ENCODE data around the gene SSC5D. TPM values are rescaled to one million over a fixed set of nuclear protein-coding genes. Genes with fewer than 3 reads are reported as not detected.

The SSC5D gene
- total RNA-seq, 1 experiment from 2014 or later: 0.86 TPM

DNA sequence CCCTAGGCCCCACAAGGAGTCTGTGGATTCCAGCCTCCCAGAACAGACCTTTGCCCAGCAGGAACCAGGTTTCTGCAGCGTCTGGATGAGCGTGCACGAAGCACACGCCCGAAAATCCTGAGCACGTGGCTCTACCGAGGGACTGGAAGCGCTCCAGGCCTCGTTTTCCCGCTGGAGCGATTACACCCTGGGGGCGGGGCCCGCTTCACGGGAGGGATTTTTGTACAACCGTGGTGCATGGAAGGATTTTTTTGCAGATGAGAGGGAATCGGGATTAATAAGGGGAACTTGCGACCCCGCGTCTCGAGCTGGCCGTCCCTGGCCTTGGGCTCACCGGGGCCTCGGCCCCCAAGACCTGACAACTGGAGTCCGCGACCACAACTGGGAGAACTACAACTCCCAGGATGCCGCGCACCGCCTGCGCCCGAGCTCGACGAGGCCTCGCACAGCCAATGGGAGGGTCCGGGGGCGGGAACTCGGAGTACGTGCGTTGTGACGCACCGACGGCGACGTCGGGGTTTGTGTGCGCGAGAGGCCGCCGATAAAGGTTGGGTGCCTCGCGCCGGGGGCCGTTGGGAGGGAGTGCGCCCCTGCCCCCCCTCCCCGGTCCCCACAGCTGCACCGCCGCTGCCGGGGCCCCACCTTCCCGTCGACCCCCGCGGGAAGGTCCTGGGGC lies 12.0 kb upstream of the SSC5D start, which contains the start of gene ZNF628:
Gene ZNF628 (plus strand): TSS at position 518 of the 676 bp plus-strand sequence. CDS start 3,294 bp downstream, outside the sequence.
- no peaks in the 10 kb centered on the region for H3K36me3 ChIP-seq (ENCODE audit: control insufficient read depth, insufficient read depth, low read length)
- Mint-ChIP-seq H3K27me3 (ENCODE audit: insufficient read depth, unreplicated experiment) (no peaks in the 10 kb centered on the region), H3K9me3 (ENCODE audit: unreplicated experiment) (no peaks in the 10 kb centered on the region), H3K4me1 (ENCODE audit: low read depth, unreplicated experiment) (peaks cover 19% of the 10 kb centered on the region), H3K4me3 (ENCODE audit: unreplicated experiment) (peak within 1 kb of the TSS; percentile 94), H3K36me3 (ENCODE audit: insufficient read depth, unreplicated experiment) (peaks cover 19% of the 10 kb centered on the region), H3K27ac (ENCODE audit: unreplicated experiment) (peak within 1 kb of the TSS; percentile 99)
- TF ChIP-seq, protein P1, sequence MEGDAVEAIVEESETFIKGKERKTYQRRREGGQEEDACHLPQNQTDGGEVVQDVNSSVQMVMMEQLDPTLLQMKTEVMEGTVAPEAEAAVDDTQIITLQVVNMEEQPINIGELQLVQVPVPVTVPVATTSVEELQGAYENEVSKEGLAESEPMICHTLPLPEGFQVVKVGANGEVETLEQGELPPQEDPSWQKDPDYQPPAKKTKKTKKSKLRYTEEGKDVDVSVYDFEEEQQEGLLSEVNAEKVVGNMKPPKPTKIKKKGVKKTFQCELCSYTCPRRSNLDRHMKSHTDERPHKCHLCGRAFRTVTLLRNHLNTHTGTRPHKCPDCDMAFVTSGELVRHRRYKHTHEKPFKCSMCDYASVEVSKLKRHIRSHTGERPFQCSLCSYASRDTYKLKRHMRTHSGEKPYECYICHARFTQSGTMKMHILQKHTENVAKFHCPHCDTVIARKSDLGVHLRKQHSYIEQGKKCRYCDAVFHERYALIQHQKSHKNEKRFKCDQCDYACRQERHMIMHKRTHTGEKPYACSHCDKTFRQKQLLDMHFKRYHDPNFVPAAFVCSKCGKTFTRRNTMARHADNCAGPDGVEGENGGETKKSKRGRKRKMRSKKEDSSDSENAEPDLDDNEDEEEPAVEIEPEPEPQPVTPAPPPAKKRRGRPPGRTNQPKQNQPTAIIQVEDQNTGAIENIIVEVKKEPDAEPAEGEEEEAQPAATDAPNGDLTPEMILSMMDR (IDR thresholded peaks at IDR 0.05; ENCODE audit: insufficient read depth in 1 of 2, low read depth in 1 of 2, low read length in 1 of 2, severe bottlenecking in 1 of 2, unreplicated experiment in 1 of 2): no peak
- ChIA-PET CTCF (interaction anchor here (0.6 to 2.3 kb wide), 11 partner anchors 9 to 335 kb away, joined by 3 to 28 read pairs (median 3); partner anchors contain the start of genes ISOC2, NAT14 and ZNF784), POLR2A (interaction anchor here (0.5 to 2.6 kb wide), 30 partner anchors 9 to 407 kb away, joined by 3 to 32 read pairs (median 4); partner anchors contain the start of genes FIZ1, HSPBP1, ISOC2 and KMT5C)
- H3K27me3 ChIP-seq (replicated peaks; ENCODE audit: control insufficient read depth, insufficient read depth, low read length): no peaks in the 10 kb centered on the region
- intact Hi-C loops (cut with micrococcal nuclease; ENCODE audit: unreplicated experiment): loop anchor here (2.0 kb wide), 1 partner anchor 15 kb away; the partner anchor contains the start of gene ISOC2
- H3K4me3 ChIP-seq (ENCODE audit: low read depth, low read length): peak within 1 kb of the TSS; percentile 47
- peaks cover 14% of the 10 kb centered on the region for H3K4me1 ChIP-seq
- BruUV-seq (replicated peaks): no TSS peak
- DNase-seq: peak; percentile 99
- no peaks in the 10 kb centered on the region for H3K9me3 ChIP-seq

DNA sequence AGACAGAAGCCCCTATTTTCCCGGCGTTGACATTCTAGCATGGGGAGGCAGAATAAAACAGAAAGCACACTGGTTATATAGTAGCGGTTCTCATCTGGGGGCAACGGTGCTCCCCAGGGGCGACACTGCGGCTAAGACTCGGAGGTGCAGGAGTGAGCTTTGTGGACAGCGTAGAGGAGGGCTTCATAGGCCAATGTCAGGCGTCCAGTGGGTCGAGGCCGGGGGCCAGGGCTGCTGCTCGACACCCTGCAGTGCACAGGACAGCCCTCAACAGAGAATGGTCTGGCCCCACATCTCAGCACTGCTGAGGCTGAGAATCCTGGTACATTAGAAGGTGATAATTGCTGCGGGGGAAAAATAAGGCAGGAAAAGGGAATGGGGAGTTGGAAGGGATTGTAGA lies 10.3 kb upstream of the SSC5D start:
- Mint-ChIP-seq H3K9me3 (ENCODE audit: unreplicated experiment) (no peaks in the 10 kb centered on the region), H3K4me3 (ENCODE audit: unreplicated experiment) (peak overlapping the region; percentile 94), H3K4me1 (ENCODE audit: low read depth, unreplicated experiment) (peaks cover 19% of the 10 kb centered on the region), H3K27ac (ENCODE audit: unreplicated experiment) (peak overlapping the region; percentile 36), H3K27me3 (ENCODE audit: insufficient read depth, unreplicated experiment) (no peaks in the 10 kb centered on the region), H3K36me3 (ENCODE audit: insufficient read depth, unreplicated experiment) (peaks cover 19% of the 10 kb centered on the region)
- no TSS peak for BruUV-seq (replicated peaks)
- no peaks in the 10 kb centered on the region for H3K36me3 ChIP-seq (ENCODE audit: control insufficient read depth, insufficient read depth, low read length)
- H3K4me1 ChIP-seq: peaks cover 14% of the 10 kb centered on the region
- TF ChIP-seq, protein P1 (IDR thresholded peaks at IDR 0.05; ENCODE audit: insufficient read depth in 1 of 2, low read depth in 1 of 2, low read length in 1 of 2, severe bottlenecking in 1 of 2, unreplicated experiment in 1 of 2): no peak
- intact Hi-C loops (cut with micrococcal nuclease; ENCODE audit: unreplicated experiment): loop anchor here (2.0 kb wide), 1 partner anchor 17 kb away; the partner anchor contains the start of gene ISOC2
- DNase-seq: no peak
- POLR2A ChIA-PET: interaction anchor here (2.6 kb wide), 1 partner anchor 16 kb away, joined by 32 read pairs; the partner anchor contains the start of gene ISOC2
- no peaks in the 10 kb centered on the region for H3K27me3 ChIP-seq (replicated peaks; ENCODE audit: control insufficient read depth, insufficient read depth, low read length)
- CTCF ChIA-PET: no interaction called here
- no peaks in the 10 kb centered on the region for H3K9me3 ChIP-seq
- peak overlapping the region; percentile 47 for H3K4me3 ChIP-seq (ENCODE audit: low read depth, low read length)

DNA sequence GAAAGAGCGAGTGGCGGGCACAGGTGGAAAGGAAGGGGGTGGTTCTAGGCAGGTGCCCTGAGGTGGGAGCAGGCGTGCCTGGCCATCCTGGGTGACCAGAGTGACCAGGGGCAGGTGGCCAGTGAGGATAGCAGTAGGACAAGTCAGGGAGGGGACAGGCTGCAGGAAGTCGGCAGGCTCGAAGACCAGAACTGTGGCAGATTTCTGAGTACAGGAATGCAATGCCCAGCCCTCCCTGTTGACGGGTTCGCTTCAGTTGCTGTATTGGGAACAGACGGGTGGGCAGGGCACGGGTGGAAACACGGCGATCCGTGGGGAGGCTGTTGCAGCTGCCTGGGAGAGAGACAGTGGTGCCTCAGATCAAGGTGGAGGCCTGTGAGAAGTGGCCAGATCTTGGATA lies 9.9 kb upstream of the SSC5D start:
- H3K36me3 Mint-ChIP-seq (ENCODE audit: insufficient read depth, unreplicated experiment): peaks cover 19% of the 10 kb centered on the region
- H3K27me3 ChIP-seq (replicated peaks; ENCODE audit: control insufficient read depth, insufficient read depth, low read length): no peaks in the 10 kb centered on the region
- no peaks in the 10 kb centered on the region for H3K9me3 ChIP-seq
- no peaks in the 10 kb centered on the region for H3K27me3 Mint-ChIP-seq (ENCODE audit: insufficient read depth, unreplicated experiment)
- BruUV-seq (replicated peaks): no TSS peak
- POLR2A ChIA-PET: no interaction called here
- H3K4me1 ChIP-seq: peaks cover 14% of the 10 kb centered on the region
- no peaks in the 10 kb centered on the region for H3K36me3 ChIP-seq (ENCODE audit: control insufficient read depth, insufficient read depth, low read length)
- H3K4me1 Mint-ChIP-seq (ENCODE audit: low read depth, unreplicated experiment): peaks cover 19% of the 10 kb centered on the region
- peak overlapping the region; percentile 36 for H3K27ac Mint-ChIP-seq (ENCODE audit: unreplicated experiment)
- H3K4me3 ChIP-seq (ENCODE audit: low read depth, low read length): no peak overlapping the region
- CTCF ChIA-PET: no interaction called here
- intact Hi-C loops (cut with micrococcal nuclease; ENCODE audit: unreplicated experiment): no loop called here
- H3K9me3 Mint-ChIP-seq (ENCODE audit: unreplicated experiment): no peaks in the 10 kb centered on the region
- TF ChIP-seq, protein P1 (IDR thresholded peaks at IDR 0.05; ENCODE audit: insufficient read depth in 1 of 2, low read depth in 1 of 2, low read length in 1 of 2, severe bottlenecking in 1 of 2, unreplicated experiment in 1 of 2): no peak
- peak overlapping the region; percentile 94 for H3K4me3 Mint-ChIP-seq (ENCODE audit: unreplicated experiment)
- no peak for DNase-seq
